GM12865 (cell line): ENCODE data around the gene SERPINA12.

Experiments
- DNase-seq: peaks from one replicate; pipeline ENCODE4 v3.0.0; 2010; ENCODE audit warnings: low read depth
- H3K4me3 ChIP-seq: 2 replicates; pipeline ENCODE4 v1.5.1; 2011; ENCODE audit warnings: mild to moderate bottlenecking, low read depth, low read length, control low read depth
- TF ChIP-seq, protein P1 (sequence below): IDR thresholded peaks from 2 replicates; pipeline ENCODE4 v1.5.1; 2011; ENCODE audit warnings: low read length, control low read depth, low read depth, inconsistent platforms; ENCODE audit not compliant: insufficient read depth; ENCODE audit errors: missing control alignments

Gene SERPINA12

DNA sequence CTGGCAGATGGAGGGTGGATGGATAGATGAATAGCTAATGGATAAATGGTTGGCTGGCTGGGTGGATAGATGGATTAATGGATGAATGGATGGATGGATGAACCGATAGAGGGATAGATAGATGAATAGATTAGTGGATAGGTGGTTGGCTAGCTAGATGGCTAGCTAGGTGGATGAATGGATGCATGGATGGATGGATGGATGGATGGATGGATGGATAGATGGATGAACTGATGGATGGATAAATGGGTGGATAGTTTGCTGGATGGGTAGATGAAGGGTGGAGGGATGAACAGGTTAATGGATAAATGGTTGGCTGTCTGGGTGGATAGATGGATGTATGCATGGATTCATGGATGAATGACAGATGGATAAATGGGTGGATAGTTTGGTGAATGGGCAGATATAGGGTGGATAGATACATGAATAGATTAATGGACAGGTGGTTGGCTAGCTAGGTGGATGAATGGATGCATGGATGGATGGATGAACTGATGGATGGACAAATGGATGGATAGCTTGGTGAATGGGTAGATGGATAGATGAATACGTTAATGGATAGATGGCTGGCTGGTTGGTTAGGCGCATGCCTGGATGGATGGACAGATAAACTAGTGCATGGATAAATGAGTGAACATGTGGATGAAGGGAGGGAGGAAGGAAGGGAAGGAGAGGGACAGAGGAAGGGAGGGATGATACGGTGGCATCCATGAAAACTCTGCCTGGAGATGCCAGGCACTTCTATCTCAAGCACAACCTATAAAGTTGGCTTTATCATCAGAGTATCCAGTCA, 41.3 kb downstream of the SERPINA12 start:
- TF ChIP-seq, protein P1, sequence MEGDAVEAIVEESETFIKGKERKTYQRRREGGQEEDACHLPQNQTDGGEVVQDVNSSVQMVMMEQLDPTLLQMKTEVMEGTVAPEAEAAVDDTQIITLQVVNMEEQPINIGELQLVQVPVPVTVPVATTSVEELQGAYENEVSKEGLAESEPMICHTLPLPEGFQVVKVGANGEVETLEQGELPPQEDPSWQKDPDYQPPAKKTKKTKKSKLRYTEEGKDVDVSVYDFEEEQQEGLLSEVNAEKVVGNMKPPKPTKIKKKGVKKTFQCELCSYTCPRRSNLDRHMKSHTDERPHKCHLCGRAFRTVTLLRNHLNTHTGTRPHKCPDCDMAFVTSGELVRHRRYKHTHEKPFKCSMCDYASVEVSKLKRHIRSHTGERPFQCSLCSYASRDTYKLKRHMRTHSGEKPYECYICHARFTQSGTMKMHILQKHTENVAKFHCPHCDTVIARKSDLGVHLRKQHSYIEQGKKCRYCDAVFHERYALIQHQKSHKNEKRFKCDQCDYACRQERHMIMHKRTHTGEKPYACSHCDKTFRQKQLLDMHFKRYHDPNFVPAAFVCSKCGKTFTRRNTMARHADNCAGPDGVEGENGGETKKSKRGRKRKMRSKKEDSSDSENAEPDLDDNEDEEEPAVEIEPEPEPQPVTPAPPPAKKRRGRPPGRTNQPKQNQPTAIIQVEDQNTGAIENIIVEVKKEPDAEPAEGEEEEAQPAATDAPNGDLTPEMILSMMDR = no peak
- H3K4me3 ChIP-seq = no peak overlapping the region
- DNase-seq = no peak

DNA sequence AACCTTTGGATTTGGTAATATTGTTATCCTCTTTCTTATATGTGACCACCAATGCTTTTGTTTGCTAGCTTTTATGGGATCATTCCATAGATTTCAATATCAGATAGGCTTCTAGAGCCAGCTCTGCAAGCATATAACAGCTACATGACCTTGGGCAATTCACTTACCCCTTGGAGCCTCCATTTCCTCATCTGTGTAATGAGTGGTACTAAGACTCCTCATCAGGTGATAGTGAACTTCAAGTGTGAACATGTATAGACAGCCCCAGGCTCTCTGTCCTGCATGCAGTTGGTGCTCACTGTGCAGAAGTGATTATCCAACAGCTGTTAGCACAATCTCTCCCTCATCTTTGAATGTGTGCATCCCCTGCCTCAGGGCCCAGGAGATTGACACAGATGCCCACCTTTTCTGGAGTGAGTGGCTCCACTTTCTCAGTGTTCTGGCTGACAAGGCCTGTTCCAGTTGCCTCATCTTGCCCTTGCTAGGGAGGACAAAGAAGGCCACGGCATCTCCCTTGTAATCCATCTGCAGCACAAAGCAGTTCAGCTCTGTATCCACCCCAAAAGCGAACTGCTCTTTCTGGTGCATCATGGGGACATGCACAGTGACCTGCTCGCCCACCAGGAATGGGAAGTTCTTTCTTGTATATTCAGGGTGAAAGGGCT, 42.4 kb downstream of the SERPINA12 start:
- H3K4me3 ChIP-seq = no peak overlapping the region
- DNase-seq = no peak
- TF ChIP-seq, protein P1 = no peak

DNA sequence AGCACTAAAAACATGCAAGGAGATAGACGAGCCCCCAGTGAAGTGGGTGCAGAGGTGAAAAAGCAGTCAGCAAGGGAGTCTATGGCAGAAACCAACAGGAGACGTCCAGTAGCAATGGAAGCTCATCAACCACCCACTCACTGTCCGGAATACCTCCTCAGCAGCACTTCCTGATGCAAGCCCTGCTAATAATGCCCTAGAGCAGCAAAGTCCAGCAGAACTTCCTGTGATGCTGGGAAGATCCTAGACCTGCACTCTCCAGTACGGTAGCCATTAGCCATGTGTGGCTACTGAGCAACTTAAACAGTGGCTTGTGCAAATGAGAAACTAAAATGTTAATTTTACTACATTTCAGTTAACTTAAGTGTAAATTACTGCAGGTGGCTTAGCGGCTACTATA, 44.2 kb downstream of the SERPINA12 start:
- DNase-seq = no peak
- TF ChIP-seq, protein P1 = no peak

DNA sequence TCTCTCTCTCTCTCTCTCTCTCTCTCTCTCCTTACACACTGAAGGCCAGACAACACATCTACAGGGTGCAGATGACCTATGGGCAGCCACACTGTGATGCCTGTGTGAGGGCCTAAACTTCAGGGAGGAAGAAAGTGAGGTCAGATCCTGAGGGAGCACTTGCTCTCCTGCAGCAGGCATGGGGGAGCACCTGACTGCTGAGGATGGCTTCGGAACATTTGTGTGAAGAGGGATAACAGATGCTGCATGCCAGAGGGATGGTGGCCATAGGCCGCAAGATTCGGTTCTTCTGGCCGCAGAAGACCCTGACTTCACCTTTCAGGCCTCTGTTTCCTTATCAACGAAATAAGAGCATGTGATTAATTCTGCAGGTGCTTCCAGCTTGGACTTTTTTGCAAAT, 45.0 kb downstream of the SERPINA12 start:
- H3K4me3 ChIP-seq = no peak overlapping the region
- TF ChIP-seq, protein P1 = no peak

More for the DNA sequence above, 44.2 kb downstream of the SERPINA12 start:
- H3K4me3 ChIP-seq = no peak overlapping the region

DNA sequence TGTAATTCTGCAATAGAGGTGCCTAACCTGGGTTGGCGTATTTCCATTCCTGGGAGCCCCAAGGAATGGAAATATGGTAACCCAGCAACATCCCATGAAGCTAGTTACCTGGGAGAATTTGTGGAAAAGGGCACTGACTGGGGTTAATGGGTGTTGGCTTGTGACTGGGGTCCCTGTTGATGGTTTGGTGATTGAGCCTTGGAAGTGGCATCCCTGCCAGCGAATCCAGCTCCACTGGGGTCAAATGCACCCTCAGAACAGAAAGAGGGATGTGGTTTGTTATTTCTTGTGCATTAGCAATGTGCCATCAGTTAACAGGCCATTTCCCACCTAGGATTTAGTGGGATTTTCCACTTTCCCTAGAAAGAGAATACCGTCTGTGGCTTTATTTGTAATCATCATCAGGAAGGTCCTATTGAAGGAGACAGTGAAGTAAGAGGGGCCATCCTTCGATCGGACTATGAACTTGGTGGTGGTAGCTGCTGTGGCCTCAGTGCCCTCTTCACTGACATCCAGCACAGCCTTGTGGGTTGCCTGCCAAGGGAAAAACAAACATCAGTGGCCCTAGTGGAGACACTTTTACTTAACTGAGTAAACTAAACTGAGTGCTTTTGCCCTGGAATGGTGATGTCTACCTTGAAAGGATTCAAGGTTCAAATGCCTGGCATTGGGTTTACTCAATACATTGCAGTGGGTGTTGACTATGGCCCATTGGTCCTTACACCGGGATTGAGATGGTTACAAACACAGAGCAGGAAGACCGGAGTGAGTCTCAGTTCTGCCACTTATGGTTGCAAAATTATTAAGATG, 46.3 kb downstream of the SERPINA12 start:
- no peak for DNase-seq
- H3K4me3 ChIP-seq = no peak overlapping the region
- TF ChIP-seq, protein P1 = no peak

More for the DNA sequence above, 45.0 kb downstream of the SERPINA12 start:
- no peak for DNase-seq

DNA sequence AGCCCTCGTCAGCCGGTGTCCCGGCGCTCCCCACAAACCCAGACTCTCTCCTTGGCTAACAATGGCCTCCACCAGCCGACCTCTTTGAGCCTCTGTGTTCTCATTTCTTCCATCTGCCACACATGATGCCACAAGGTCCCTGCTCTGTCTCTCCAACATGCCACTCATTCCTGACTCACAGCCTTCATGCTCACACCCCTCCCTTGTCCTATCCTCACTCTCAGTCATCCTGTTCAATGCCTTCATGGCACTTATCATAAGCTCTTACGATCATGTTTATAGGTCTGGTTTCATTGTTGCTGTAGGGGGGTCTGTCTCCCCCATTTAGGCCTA, 47.1 kb downstream of the SERPINA12 start:
- no peak overlapping the region for H3K4me3 ChIP-seq
- DNase-seq = no peak
- TF ChIP-seq, protein P1 = no peak
